GM18519 (cell line): ENCODE data around the gene OPN1SW.
A peak's percentile ranks its signal among the peaks of the same experiment; 100 is the strongest.

Source experiments
- ATAC-seq: cut with Tn5 transposase; IDR thresholded peaks from one replicate; pipeline ENCODE4 v1.9.1; 2021; ENCODE audit warnings: mild to moderate bottlenecking, moderate library complexity; ENCODE audit not compliant: unreplicated experiment, low FRiP score

The OPN1SW gene

DNA sequence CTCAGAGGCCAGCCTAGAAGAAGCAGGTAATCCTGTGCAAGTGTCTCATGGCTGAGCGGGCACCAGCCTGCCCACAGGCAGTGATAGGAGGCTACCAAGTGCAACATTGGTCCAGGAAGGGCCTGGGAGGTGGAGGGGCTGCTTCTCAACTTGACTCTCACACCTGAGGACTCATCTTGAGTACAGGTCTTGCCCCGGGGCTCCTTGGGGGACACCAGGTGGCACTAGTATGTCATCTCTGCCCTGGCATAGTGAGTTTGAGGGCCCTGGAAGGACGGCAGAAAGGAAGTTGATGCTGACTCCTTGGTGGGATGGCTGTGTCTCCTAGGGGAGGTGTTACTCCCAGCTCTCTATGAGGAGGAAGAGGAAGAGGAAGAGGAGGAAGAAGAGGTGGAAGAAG, 18.4 kb upstream of the OPN1SW start:
- ATAC-seq: no peak

DNA sequence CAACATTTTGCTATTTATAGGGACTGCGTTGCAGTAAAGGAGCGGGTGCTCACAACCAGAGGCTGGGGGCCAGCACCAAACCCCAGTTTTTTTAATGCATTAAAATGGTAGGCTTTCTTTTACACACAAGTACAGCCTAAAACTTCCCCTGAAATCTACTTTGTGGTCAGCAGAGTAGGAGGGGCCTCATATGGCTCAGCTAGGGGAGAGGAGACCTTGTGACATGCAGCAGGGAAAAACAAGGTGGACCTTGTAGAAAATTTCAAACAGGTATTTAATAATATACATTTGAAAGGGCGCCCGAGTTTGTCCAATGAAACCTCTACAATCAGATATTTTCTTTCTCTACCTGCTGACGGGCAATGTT, 17.6 kb upstream of the OPN1SW start:
- no peak for ATAC-seq

DNA sequence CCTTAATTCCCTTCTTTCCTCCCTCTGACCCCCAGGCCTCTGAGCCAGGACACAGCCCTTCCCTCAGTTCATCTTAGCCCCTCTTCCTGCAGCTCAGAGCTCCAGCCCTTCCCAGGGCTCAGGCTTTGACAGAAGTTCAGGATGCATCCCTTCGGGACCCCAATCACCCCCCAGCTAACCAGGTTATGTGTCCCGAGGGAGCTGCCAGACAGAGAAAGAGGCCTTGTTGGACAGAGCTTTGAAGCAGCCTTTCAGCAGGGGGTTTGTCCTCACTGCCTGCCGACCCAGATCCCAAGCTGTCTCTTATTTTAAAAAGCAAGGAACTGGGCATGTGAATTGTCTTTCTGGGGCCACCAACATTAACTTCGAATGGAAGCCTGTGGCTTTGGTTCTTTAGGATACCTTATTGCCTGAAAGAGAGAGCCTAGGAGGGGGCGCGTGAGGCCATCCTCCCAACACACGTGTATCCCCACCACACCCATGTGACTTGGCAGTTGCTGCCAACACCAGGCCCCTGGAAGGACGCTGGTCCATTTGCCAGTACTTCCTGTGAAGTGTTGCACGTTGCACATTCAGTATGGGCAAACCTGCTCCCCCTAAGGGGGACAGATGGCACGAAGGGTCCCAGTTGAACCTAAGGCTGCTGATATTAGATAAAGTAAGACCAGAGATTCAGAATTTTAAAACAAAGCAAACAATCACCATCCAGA, 17.0 kb upstream of the OPN1SW start:
- no peak for ATAC-seq

DNA sequence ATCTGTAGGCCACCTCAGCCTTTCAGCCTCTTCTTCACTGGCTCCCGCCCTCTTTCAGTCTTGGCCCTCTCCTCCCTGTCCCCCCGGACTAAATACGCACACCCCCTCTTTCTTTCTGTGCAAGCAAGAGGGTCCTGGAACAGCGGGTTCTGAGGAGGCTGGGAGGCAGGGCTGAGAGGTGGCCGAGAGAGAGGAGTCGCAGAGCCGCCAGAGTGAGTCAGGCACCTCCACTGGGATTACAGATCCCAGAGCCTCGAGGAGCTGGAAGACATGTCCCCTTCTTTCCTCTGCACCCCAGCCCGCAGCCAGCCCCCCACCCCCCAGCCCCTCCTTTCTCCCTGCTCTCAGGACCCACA, 16.4 kb upstream of the OPN1SW start:
- no peak for ATAC-seq

DNA sequence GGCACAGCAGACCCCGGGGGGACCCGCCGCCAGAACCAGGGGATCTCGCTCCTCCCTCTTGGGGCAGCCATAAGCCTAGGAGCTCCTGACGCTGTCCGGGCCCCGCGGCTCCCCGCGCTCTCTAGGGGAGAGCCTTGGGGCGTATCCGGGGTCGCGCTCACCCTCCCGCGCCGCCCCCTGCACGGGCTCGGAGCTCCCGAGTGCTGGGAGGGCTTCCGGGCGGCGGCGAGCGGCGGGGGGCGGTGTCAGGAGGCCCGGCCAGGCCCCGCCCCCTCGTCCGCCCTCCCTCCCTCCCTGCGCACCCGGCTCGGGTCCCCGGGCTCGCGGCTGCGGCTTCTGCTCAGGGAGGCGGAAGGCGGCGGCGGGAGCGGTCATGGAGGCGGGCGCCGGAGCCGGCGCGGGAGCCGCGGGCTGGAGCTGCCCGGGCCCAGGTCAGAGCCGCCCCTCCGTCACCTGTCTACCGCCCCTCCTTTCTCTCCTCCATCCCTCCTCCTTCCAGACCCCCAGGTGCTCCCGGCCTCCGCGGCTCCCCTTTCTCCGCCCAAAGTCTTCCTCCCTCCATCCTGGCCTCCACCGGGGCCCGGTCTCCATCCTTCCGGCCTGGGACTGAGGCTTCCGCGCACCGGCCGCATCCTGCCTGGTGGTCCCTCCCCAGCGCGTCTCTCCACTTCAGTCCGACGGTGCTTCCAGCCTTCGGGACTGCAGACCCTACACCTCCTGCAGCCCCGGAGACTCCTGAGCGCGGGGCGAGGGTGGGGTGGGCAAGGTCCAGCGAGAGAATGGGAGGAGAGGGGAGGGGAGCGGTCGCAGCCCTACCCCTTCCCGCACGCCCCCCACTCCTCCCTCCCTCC, 15.8 kb upstream of the OPN1SW start, which contains the start of gene CCDC136:
Gene CCDC136 (plus strand): TSS at position 848 of the 851 bp plus-strand sequence. CDS start 444 bp downstream, outside the sequence.
- ATAC-seq: peak; percentile 58

DNA sequence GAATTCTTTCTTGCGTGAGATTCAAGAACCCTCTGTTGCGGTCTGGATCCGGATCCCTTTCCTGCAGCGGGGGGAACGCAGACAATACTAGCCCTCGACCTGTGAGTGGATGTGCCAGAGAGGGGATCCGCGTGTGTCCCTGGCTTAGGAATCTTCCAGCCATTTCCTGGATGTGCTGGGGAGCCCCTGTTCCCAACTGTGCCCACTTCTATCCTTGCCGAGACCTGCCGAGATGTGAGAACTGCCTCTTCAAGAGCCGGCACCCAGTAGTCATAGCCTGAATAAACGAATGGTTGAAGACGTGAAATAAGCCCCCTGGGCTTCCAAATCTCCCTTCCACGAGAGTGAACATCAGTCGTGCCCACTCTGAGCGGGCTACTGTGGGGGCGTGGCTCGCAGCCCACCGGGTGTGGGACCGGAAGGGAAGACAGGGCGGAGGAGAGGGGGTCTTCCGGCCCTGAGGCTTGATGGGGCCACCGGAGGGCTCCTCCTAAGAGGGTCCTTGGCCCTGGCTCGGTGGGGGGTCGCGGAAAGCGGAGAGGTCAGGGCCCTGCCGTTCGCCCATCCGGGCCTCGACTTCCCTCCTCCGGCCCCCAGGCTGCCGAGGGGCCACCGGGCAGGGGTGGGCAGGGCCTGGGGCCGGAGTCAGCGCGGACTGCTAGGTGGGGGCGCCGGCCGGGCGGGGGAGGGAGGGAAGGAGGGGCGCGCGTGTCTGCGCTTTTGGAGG, 14.9 kb upstream of the OPN1SW start:
- no peak for ATAC-seq

DNA sequence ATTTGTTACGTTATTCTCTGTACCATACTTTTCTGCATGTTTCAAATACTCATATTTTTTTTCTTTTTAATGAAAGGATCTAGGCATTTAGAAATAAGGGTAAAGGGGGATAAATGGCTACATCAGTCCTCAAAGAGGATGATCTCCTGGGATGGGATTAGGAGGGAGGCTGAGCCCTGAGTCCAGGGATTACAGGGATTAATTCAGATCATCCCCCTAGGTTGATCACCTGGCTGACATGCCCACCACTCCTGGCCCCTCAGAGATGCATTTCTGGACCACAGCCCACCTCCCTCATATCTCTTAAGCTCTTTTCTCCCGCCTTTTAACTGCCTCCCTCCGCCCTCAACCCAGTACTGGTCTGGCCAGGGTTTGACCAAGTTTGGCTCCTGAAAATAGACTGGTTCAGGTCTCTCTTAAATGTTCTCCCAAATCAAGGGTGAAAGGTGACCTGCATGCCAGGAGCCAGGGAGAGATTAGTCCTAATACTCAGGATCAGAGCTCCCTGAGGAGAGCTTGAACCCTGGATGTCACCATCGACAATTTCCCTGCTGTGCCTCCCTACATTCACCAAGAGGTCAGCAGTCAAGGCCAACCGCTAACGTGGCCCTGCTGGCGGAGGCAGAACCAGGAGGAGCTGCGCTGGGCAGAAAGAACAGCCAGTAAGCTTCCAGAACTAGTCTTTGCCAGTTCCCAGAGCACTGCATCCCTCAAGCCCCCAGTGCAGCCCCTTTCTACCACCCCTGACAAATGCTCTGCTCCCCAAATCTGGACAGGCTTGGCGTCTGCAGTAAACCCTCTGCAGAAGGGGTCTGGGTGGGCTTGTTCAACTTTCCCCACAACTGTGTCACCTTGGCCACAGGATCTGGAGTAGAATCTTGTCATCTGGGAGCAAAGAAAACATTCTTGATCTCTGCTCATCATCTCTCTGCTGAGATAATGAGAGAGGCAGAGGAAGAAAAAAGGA, 13.1 kb upstream of the OPN1SW start:
- no peak for ATAC-seq

DNA sequence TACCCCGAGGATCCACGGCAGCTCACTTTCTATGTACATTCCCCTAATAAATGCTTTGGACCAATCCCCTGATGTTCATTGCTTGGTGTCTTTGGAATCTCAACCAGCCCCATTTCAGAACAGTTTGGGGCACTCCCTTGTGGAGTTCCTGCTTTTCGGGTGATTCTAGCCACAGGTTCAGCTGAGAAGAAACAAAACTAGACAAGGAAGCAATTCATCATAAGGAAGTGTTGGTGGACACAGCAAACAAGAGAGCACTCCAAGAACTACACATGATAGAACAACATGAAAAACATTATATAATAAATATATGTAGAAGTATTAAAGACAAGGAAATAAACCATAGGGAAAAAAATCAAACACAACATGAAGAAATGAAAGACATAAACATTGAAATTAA, 10.1 kb upstream of the OPN1SW start:
- ATAC-seq: no peak

DNA sequence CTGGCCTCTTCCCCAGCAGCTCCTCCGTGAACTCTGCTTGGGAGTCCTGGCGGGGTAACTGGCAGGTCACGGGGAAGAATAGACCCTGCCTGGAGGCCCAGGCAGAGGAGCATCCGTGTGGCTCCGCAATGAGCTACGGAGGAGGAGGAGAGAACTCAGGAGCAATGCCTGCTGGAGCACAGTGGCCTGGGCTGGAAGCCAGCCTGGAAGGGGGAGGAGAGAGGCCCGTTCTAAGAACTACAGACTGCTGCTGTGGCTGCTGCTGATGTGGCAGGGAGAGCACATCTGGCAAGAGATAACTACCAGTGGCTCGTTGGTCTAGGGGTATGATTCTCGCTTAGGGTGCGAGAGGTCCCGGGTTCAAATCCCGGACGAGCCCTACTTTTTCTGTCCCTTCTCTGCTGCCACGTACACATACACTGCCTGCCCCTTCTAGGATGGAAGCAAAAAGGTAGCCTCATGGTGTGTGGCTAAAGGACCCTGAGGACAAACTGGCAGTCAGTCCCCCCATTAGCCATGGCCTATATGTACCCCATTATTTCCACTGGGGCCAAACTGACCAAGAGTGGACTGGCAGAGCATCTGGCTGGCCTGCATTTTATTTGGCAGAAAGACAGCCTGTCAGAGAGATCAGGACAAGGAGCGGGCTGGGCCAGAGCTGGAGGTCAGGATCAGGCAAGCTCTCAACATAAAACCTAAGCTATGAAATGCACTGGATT, 7.7 kb upstream of the OPN1SW start:
- ATAC-seq: no peak

DNA sequence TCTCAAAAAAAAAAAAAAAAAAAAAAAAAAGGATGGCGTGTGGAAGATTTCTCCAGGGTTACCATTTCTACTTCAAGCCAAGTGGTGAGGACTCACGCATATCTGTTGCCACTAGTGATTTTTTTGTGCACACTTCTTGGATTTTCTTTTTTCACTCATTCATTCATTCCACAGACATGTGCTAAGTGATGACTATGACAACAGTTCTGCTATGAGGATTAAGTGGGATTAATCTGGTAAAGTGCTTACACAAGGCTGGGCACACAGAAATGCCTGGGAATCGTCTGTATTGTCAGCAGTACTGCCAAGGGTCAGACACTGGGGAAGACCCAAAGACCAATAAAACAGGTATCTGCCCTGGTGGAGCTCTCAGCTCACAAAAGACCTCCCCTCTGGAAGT, 6.3 kb upstream of the OPN1SW start:
- no peak for ATAC-seq

DNA sequence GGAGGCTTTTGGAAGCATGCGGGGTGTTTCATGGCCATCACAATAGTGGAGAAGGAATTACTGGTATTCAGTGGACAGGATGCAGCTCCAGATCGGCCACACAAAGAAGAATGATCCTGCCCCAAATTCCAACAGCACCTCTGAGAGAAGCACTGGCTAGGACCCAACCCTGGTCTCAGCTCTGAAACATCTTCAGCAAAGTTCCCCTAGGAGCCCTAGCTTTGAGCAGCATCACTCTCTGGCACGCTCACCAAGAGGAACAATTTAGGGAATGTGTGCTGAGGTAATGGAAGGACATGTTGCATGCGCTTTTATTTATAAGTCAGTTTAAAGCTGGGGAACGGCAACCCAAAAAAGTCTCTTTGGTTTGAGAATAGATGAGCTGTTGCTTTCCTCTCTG, 5.5 kb upstream of the OPN1SW start:
- no peak for ATAC-seq

DNA sequence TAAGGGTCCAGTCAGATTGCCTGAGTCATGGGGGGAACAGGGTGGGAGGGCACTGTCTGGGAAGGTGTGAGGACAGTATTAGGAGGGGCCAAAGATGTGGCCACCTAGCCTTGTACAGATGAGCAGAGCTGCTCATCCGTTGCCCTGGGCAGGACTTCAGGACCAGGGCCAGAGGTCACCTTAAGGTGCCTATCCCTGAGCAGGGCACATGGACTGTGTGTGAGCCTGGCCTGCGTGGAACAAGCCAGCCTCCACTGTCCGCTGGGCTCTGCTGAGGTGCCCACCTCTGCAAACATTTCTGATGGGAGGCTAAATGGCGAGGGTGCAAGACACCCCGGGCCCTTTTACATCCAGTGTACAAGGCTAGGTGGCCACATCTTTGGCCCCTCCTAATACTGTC, 3.4 kb upstream of the OPN1SW start:
- no peak for ATAC-seq

DNA sequence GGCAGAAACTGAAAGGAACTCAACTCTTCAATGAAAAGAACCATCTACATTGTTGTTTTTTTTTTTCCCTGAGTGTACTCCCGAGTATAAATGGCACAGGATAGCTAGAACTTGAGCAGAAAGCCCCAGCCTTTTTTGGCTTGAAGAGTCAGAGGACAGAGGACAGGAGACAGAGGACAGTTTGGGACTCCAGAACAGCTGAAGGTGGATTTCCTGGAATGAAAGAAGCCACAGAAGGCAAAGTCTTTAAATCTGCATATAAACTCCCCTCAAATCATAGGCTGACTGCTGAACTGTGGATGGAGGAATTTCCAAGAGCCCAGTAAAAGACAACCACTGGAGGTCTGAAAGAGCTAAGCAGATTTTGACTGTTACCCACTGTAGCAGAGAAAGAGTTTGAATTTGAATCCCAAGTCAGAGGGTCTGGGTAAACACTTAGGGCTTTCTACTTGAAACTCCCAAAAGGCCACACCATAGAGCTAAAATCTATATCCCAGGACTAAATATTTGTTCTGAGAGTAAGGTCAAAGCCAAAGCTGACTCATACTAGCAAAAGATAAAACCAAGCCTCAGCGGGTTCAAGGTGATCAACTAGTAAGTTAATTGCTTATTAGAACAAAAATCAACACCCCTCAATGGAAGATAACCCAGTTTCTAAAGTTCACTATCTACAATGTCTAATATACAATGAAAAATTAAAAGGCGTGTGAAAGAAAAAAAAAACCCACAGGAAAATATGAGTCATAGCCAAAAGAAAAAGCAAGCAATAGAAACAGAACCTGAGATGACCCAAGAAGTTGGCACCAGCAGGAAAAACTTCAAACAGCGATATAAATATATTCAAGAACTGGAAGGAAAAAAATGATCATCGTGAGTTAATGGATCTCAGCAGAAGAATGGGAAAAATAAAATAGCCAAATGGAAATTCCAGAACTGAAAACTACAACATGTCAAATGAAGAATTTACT, 1.8 kb upstream of the OPN1SW start:
- no peak for ATAC-seq

DNA sequence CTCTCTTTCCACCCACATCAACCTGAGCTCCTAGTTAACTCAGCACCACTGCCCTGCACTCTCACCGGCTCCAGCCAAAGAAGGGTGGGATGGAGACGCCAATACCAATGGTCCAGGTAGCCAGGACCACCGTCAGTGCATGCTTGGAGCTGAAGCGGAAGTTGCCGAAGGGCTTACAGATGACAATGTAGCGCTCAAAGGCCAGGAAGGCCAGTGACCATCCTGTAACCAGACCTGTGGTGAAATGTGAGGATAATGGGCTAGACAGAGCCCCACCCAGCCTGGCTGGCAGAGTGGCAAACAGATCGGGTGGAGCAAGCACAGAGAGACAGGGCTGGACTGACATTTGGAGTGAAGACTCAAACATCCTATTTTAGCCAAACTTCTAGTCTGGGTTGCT, 673 bp downstream of the OPN1SW start:
- ATAC-seq: no peak

DNA sequence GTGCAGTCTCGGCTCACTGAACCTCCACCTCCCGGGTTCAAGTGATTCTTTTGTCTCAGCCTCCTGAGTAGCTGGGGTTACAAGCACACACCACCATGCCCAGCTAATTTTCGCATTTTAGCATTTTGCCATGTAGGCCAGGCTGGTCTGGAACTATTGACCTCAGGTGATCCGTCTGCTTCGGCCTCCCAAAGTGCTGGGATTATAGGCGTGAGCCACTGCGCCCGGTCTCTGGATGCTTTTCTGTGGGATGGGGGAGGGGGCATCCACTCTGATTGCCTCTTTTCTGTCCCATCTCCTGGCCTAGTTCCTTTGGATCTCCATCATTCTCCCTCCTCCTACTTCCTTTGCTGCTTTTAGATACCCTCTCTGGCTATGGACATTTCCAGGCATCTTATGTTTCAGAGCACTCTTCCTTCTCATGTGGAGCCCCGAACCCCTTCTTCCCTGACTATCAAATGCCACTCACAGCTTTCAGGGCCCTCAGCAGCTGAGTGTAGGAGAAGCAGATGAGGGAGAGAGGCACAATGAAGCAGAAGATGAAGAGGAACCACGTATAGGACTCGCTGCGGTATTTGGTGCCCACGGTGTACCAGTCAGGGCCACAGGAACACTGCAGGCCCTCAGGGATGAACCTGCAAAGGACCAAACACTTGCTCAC, 1.4 kb downstream of the OPN1SW start:
- no peak for ATAC-seq

DNA sequence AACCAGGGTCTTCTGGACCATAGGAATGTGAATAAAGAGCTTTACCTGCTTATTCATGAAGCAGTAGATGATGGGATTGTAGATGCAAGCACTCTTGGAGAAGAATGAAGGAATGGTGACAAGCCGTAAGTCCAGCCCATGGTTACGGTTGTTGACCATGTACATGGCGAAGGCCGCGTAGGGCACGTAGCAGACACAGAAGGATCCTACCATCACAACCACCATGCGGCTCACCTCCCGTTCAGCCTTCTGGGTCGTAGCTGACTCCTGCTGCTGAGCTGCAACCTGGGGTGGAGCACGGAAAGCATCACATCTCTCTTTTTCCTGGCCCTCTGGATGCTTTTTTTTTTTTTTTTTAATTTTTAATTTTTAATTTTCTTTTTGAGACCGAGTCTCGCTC, 2.0 kb downstream of the OPN1SW start:
- ATAC-seq: no peak

DNA sequence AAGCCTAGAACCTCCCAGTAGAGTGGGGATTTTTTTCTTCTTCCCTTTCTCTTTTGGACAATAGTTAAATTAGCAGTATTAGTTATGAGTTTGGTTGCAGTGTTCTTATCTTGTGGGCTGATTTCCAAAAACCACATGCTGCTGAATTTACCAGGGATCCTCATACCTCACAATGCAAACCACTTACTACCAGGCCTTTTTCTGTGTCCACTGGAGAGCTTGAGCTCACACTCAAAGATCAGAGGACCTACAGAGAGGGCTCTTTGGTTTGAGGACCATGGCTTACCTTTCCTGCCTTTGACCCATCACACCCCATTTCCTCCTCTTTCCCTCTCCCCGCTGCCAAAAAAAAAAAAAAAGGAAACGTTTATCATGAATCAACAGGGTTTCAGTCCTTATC, 5.4 kb downstream of the OPN1SW start:
- ATAC-seq: no peak

DNA sequence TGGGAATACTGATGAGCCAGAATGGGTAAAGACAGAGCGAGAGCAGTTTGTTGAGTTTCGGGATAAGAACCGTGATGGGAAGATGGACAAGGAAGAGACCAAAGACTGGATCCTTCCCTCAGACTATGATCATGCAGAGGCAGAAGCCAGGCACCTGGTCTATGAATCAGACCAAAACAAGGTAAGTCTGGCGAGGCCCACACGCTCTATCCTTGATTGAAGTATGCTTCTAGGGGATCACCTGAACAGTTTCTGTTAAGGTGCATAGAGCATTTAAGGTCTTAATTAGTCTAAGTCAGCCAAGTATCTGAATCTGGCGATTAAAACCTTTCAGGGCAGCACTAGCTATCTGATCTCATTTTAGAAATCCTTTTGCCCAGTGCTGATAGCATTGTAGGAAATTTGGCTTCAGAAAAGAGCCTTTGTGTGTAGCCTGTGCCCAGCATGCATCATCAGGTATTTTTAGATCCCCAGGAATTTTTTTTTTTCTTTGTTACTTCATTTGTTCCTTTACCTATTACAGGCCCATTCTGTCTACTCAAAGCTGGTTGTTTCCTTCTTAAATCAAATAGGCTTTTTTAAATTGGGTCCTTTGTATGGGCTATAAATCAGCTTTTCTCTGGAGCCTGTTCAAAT, 8.0 kb downstream of the OPN1SW start:
- no peak for ATAC-seq
